K562 (cell line): Measurements from ENCODE around the gene C2CD4B. TPM values are rescaled to one million over a fixed set of nuclear protein-coding genes. Genes with fewer than 3 reads are reported as not detected.

Source experiments
- ARID2 ChIP-seq: fragments of 450-650 bp; IDR thresholded peaks from 2 replicates; pipeline ENCODE4 v1.6.1; 2017; ENCODE audit warnings: antibody characterized with exemption, mild to moderate bottlenecking
- BCOR ChIP-seq: fragments of 450-650 bp; IDR thresholded peaks from 2 replicates; pipeline ENCODE4 v1.6.1; 2016
- BMI1 ChIP-seq: fragments of 150-350 bp; IDR thresholded peaks from 2 replicates; pipeline ENCODE4 v1.6.1; 2014; ENCODE audit warnings: low read length
- C11orf30 ChIP-seq: fragments of 450-650 bp; IDR thresholded peaks from 2 replicates; pipeline ENCODE4 v1.6.1; 2016; ENCODE audit warnings: low read depth, mild to moderate bottlenecking
- CEBPG ChIP-seq, 3 experiments: fragments of 200-800 bp in 1 of 3; sonication (Bioruptor generic) in 1 of 3; sonication (generic) in 1 of 3; formaldehyde crosslinking in 1 of 3; IDR thresholded peaks in 2 of 3; conservative IDR thresholded peaks in 1 of 3; 2 replicates each; pipeline versions ENCODE4 v1.6.1 to v1.8.0; 2016 to 2022; ENCODE audit warnings: missing compliant biosample characterization in 2 of 3, missing genetic modification characterization in 2 of 3, mild to moderate bottlenecking in 1 of 3, missing genetic modification reagents in 1 of 3
- ELF1 ChIP-seq: fragments of 200-800 bp; sonication (Bioruptor generic); IDR thresholded peaks from 2 replicates; pipeline ENCODE4 v1.6.1; 2016; ENCODE audit warnings: missing genetic modification characterization, missing compliant biosample characterization
- EWSR1 ChIP-seq: fragments of 450-650 bp; IDR thresholded peaks from 2 replicates; pipeline ENCODE4 v1.6.1; 2018; ENCODE audit warnings: borderline replicate concordance, mild to moderate bottlenecking, low read depth, moderate library complexity; ENCODE audit not compliant: partially characterized antibody
- KLF1 ChIP-seq: fragments of 450-650 bp; IDR thresholded peaks from 2 replicates; pipeline ENCODE4 v1.6.1; 2016; ENCODE audit warnings: missing genetic modification characterization, missing compliant biosample characterization
- MCM3 ChIP-seq: fragments of 450-650 bp; IDR thresholded peaks from 2 replicates; pipeline ENCODE4 v1.6.1; 2016
- MCM7 ChIP-seq, 2 experiments: fragments of 450-650 bp; IDR thresholded peaks; 2 replicates each; pipeline ENCODE4 v1.6.1; 2016 to 2018
- MYC ChIP-seq, 2 experiments: fragments of 250-450 bp in 1 of 2; sonication (Bioruptor Pico) in 1 of 2; IDR thresholded peaks; 2 replicates each; pipeline versions ENCODE4 v1.5.1 to v1.6.1; 2012 to 2021; ENCODE audit warnings: low read depth in 2 of 2, borderline replicate concordance in 1 of 2, improper control_type of control experiment in 1 of 2, low read length in 1 of 2, mild to moderate bottlenecking in 1 of 2, moderate library complexity in 1 of 2
- NR4A1 ChIP-seq, 2 experiments: fragments of 250-450 bp in 1 of 2; fragments of 450-650 bp in 1 of 2; sonication (Bioruptor Pico) in 1 of 2; IDR thresholded peaks; 2 replicates each; pipeline versions ENCODE4 v1.4.0 to v1.6.1; 2016 to 2020; ENCODE audit warnings: mild to moderate bottlenecking in 2 of 2, missing compliant biosample characterization in 1 of 2, missing genetic modification characterization in 1 of 2, moderate library complexity in 1 of 2
- PHTF2 ChIP-seq: fragments of 250-450 bp; sonication (Bioruptor Pico); IDR thresholded peaks from 2 replicates; pipeline ENCODE4 v1.5.0; 2021; ENCODE audit warnings: mild to moderate bottlenecking
- POLR2G ChIP-seq: fragments of 200-400 bp; formaldehyde crosslinking; IDR thresholded peaks from 2 replicates; pipeline ENCODE4 v1.6.1; 2017; ENCODE audit warnings: low read depth, mild to moderate bottlenecking, antibody characterized with exemption, low read length, moderate library complexity
- POLR3A ChIP-seq: IDR thresholded peaks from 2 replicates; pipeline ENCODE4 v1.6.1; 2011; ENCODE audit warnings: borderline replicate concordance, mild to moderate bottlenecking, moderate library complexity; ENCODE audit not compliant: insufficient read length, insufficient read depth; ENCODE audit errors: extremely low read depth
- SAFB ChIP-seq: fragments of 200-400 bp; formaldehyde crosslinking; IDR thresholded peaks from 2 replicates; pipeline ENCODE4 v1.6.1; 2017; ENCODE audit warnings: low read depth, low read length, borderline replicate concordance
- SIN3A ChIP-seq, 2 experiments: fragments of 150-350 bp in 1 of 2; IDR thresholded peaks; 2 replicates each; pipeline ENCODE4 v1.6.1; 2011 to 2016; ENCODE audit warnings: borderline replicate concordance in 2 of 2, low read depth in 2 of 2, low read length in 2 of 2, mild to moderate bottlenecking in 2 of 2, moderate library complexity in 2 of 2; ENCODE audit not compliant: control insufficient read depth in 1 of 2
- SP1 ChIP-seq: sonication (generic); formaldehyde crosslinking; IDR thresholded peaks from 2 replicates; pipeline ENCODE4 v1.8.1; 2022; ENCODE audit warnings: mild to moderate bottlenecking, missing genetic modification reagents
- SP2 ChIP-seq: IDR thresholded peaks from 2 replicates; pipeline ENCODE4 v1.6.1; 2011; ENCODE audit warnings: mild to moderate bottlenecking, low read depth, low read length, moderate library complexity; ENCODE audit not compliant: poor library complexity, severe bottlenecking; ENCODE audit errors: extremely low read depth
- ZBTB49 ChIP-seq: sonication (generic); formaldehyde crosslinking; IDR thresholded peaks from 2 replicates; pipeline ENCODE4 v1.8.0; 2022; ENCODE audit warnings: missing genetic modification reagents, mild to moderate bottlenecking, borderline replicate concordance
- ZNF445 ChIP-seq: fragments of 250-450 bp; sonication (Bioruptor Pico); IDR thresholded peaks from 2 replicates; pipeline ENCODE4 v1.4.0; 2020; ENCODE audit warnings: low read depth, mild to moderate bottlenecking, moderate library complexity
- ZNF707 ChIP-seq: fragments of 250-450 bp; sonication (Bioruptor Pico); conservative IDR thresholded peaks from 2 replicates; pipeline ENCODE4 v1.8.0; 2022; ENCODE audit warnings: inconsistent platforms, mild to moderate bottlenecking, moderate library complexity
- polyA plus RNA-seq, 8 experiments: library from polyadenylated mRNA; depleted of rRNA in 4 of 8; stranded (reverse) in 5 of 8; unstranded in 3 of 8; fragments of >200 nt; fragmentation: Nextera tagmentation in 2 of 8; fragmentation: Illumina TruSeq in 1 of 8; extraction: Ambion mirVana in 2 of 8; extraction: Trizol in 1 of 8; gene quantifications; 2 replicates each; pipeline versions ENCODE4 v1.2.1 to v1.2.3, GENCODE V29; 2011 to 2014; ENCODE audit warnings: inconsistent platforms in 1 of 8, missing spikeins in 1 of 8
- total RNA-seq, 7 experiments: library from RNA; depleted of rRNA in 6 of 7; stranded (reverse); fragments of >200 nt in 6 of 7; fragmentation: Illumina TruSeq in 2 of 7; extraction: Trizol in 2 of 7; gene quantifications; 2 replicates each; pipeline versions ENCODE4 v1.2.1 to v1.2.3, GENCODE V29; 2011 to 2021; ENCODE audit warnings: low replicate concordance in 1 of 7
- TF ChIP-seq, protein P1 (sequence below): sonication (generic); IDR thresholded peaks from 2 replicates; pipeline ENCODE4 v1.6.1; 2016
- TF ChIP-seq, protein P2 (sequence below): sonication (generic); formaldehyde crosslinking; IDR thresholded peaks from 2 replicates; pipeline ENCODE4 v1.8.0; 2022; ENCODE audit warnings: missing genetic modification reagents, mild to moderate bottlenecking, borderline replicate concordance

Gene C2CD4B
- total and polyA plus RNA-seq, 9 of the 15 experiments (the other 6 are each of a cell fraction or from before 2014, with no cell fraction given) = 0.11 TPM; not detected in 8

- no peak for TF ChIP-seq POLR2G
- no peak for TF ChIP-seq SP1 (CRISPR knock-in tag)
- peak; percentile 51; the same call in 1 of the 2 replicates for TF ChIP-seq BMI1
- TF ChIP-seq ZNF445 (CRISPR knock-in tag) = no peak
- no peak for TF ChIP-seq SIN3A (IDR thresholded peaks at IDR 0.05; ENCODE audit: borderline replicate concordance in 2 of 2, control insufficient read depth in 1 of 2, low read depth in 2 of 2, low read length in 2 of 2)
- TF ChIP-seq MYC (IDR thresholded peaks at IDR 0.05; ENCODE audit: low read depth, low read length) = 0 out of 2 replicates have a peak, but pooled peaks have one; percentile 39
- no peak for TF ChIP-seq MYC (CRISPR knock-in tag; IDR thresholded peaks at IDR 0.05; ENCODE audit: borderline replicate concordance, low read depth)
- TF ChIP-seq SAFB = no peak
- TF ChIP-seq CEBPG (CRISPR knock-in tag; IDR thresholded peaks at IDR 0.05) = peak; percentile 94
- TF ChIP-seq CEBPG (tag; conservative IDR thresholded peaks at IDR 0.05 in 1 of 2, IDR thresholded peaks at IDR 0.05 in 1 of 2) = peak; percentile 100
- TF ChIP-seq ARID2 = no peak
- TF ChIP-seq ZNF707 (CRISPR knock-in tag) = no peak
- TF ChIP-seq, protein P1, sequence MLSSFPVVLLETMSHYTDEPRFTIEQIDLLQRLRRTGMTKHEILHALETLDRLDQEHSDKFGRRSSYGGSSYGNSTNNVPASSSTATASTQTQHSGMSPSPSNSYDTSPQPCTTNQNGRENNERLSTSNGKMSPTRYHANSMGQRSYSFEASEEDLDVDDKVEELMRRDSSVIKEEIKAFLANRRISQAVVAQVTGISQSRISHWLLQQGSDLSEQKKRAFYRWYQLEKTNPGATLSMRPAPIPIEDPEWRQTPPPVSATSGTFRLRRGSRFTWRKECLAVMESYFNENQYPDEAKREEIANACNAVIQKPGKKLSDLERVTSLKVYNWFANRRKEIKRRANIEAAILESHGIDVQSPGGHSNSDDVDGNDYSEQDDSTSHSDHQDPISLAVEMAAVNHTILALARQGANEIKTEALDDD = 0 out of 2 replicates have a peak, but pooled peaks have one; percentile 23
- no peak for TF ChIP-seq BCOR
- no peak for TF ChIP-seq NR4A1 (CRISPR knock-in tag; IDR thresholded peaks at IDR 0.05)
- TF ChIP-seq NR4A1 (tag; IDR thresholded peaks at IDR 0.05) = no peak
- no peak for TF ChIP-seq POLR3A
- no peak for TF ChIP-seq MCM7 (IDR thresholded peaks at IDR 0.05)
- TF ChIP-seq KLF1 (tag) = no peak
- no peak for TF ChIP-seq SP2
- TF ChIP-seq C11orf30 = peak; percentile 64; the same call in 1 of the 2 replicates
- TF ChIP-seq ZBTB49 (CRISPR knock-in tag) = no peak
- TF ChIP-seq EWSR1 = no peak
- no peak for TF ChIP-seq PHTF2 (CRISPR knock-in tag)
- TF ChIP-seq, protein P2, sequence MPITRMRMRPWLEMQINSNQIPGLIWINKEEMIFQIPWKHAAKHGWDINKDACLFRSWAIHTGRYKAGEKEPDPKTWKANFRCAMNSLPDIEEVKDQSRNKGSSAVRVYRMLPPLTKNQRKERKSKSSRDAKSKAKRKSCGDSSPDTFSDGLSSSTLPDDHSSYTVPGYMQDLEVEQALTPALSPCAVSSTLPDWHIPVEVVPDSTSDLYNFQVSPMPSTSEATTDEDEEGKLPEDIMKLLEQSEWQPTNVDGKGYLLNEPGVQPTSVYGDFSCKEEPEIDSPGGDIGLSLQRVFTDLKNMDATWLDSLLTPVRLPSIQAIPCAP (CRISPR knock-in tag) = no peak
- no peak for TF ChIP-seq MCM3
- TF ChIP-seq ELF1 (tag) = peak; percentile 88
Measured at GRCh38 chr15:62119227-62119864, 45.7 kb downstream of the C2CD4B start (continued).
